ENCODE data around the gene SYNPR.
A peak's percentile ranks its signal among the peaks of the same experiment; 100 is the strongest.

- TF ChIP-seq, protein P1, sequence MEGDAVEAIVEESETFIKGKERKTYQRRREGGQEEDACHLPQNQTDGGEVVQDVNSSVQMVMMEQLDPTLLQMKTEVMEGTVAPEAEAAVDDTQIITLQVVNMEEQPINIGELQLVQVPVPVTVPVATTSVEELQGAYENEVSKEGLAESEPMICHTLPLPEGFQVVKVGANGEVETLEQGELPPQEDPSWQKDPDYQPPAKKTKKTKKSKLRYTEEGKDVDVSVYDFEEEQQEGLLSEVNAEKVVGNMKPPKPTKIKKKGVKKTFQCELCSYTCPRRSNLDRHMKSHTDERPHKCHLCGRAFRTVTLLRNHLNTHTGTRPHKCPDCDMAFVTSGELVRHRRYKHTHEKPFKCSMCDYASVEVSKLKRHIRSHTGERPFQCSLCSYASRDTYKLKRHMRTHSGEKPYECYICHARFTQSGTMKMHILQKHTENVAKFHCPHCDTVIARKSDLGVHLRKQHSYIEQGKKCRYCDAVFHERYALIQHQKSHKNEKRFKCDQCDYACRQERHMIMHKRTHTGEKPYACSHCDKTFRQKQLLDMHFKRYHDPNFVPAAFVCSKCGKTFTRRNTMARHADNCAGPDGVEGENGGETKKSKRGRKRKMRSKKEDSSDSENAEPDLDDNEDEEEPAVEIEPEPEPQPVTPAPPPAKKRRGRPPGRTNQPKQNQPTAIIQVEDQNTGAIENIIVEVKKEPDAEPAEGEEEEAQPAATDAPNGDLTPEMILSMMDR (IDR thresholded peaks at IDR 0.05; ENCODE audit: poor library complexity, severe bottlenecking): peak; percentile 54
- TF ChIP-seq EZH2 (IDR thresholded peaks at IDR 0.05; ENCODE audit: borderline replicate concordance, insufficient read depth, low read length, poor library complexity, severe bottlenecking) (no peak), POLR2AphosphoS5 (IDR thresholded peaks at IDR 0.05) (no peak), RAD21 (conservative IDR thresholded peaks at IDR 0.05) (peak; percentile 47), TAF1 (IDR thresholded peaks at IDR 0.05; ENCODE audit: low read depth) (no peak), REST (IDR thresholded peaks at IDR 0.05; ENCODE audit: borderline replicate concordance) (no peak)
Measured at GRCh38 chr3:63333815-63334214, 55.7 kb downstream of the SYNPR start.
